Stimulated activated CD4-positive, alpha-beta T cell treated with anti-CD3 and anti-CD28 coated beads, Interleukin-2, amount 100 ng/mL, for 24 hours (primary cell): ENCODE measurements around the gene TMEM38A.
"Not testable (repeated sequence)": the region's sequence is repeated elsewhere in the genome, so short reads cannot be mapped to it uniquely, and the experiment has no call there.

ENCODE experiments used
- DNase-seq, 2 donors: peaks; one replicate each; pipeline ENCODE4 v3.0.0-alpha.2; 2020

TMEM38A gene

GRCh38 chr19:16638666-16639065 is 22.3 kb upstream of the TMEM38A start:
- no peak for DNase-seq

GRCh38 chr19:16640951-16641350 is 20.0 kb upstream of the TMEM38A start:
- DNase-seq: no peak

GRCh38 chr19:16641695-16642094 is 19.2 kb upstream of the TMEM38A start:
- no peak for DNase-seq

GRCh38 chr19:16645140-16645539 is 15.8 kb upstream of the TMEM38A start:
- no peak for DNase-seq

GRCh38 chr19:16649734-16650133 is 11.2 kb upstream of the TMEM38A start:
- no peak for DNase-seq

GRCh38 chr19:16650821-16651220 is 10.1 kb upstream of the TMEM38A start:
- DNase-seq: no peak

- DNase-seq: not testable (repeated sequence)
Measured at GRCh38 chr19:16651421-16652188, 9.3 kb upstream of the TMEM38A start.

- DNase-seq: no peak
Measured at GRCh38 chr19:16652854-16653253, 8.1 kb upstream of the TMEM38A start.

- DNase-seq: no peak
Measured at GRCh38 chr19:16654140-16654539, 6.8 kb upstream of the TMEM38A start.

GRCh38 chr19:16654627-16655026 is 6.3 kb upstream of the TMEM38A start:
- DNase-seq: no peak

- DNase-seq: no peak
Measured at GRCh38 chr19:16655727-16656126, 5.2 kb upstream of the TMEM38A start.

GRCh38 chr19:16657384-16657783 is 3.6 kb upstream of the TMEM38A start:
- DNase-seq: no peak

- DNase-seq: no peak
Measured at GRCh38 chr19:16659464-16659831, 1.5 kb upstream of the TMEM38A start.

GRCh38 chr19:16659832-16660708 is 869 bp upstream of the TMEM38A start, which contains the start of gene SMIM7:
Gene SMIM7 (minus strand): TSS chr19:16660144. CDS start chr19:16660110, 34 bp downstream.
- DNase-seq: peak; percentile 98 to 99

GRCh38 chr19:16661480-16662034 is 618 bp downstream of the TMEM38A start:
- DNase-seq: peak; percentile 6 to 22

- no peak for DNase-seq
Measured at GRCh38 chr19:16668176-16668575, 7.2 kb downstream of the TMEM38A start.

GRCh38 chr19:16668702-16669101 is 7.8 kb downstream of the TMEM38A start:
- DNase-seq: not testable (repeated sequence)

- no peak for DNase-seq
Measured at GRCh38 chr19:16670291-16670690, 9.4 kb downstream of the TMEM38A start.

- no peak for DNase-seq
Measured at GRCh38 chr19:16671652-16672274, 10.8 kb downstream of the TMEM38A start.

GRCh38 chr19:16673231-16673630 is 12.3 kb downstream of the TMEM38A start:
- DNase-seq: no peak

- not testable (repeated sequence) for DNase-seq
Measured at GRCh38 chr19:16673839-16674238, 12.9 kb downstream of the TMEM38A start.

- no peak for DNase-seq
Measured at GRCh38 chr19:16676101-16676798, 15.3 kb downstream of the TMEM38A start.
